ENCODE data around the gene LRRC3.

Gene LRRC3

GRCh38 chr21:44495611-44496563 lies 40.6 kb downstream of the LRRC3 start:
- in situ Hi-C loops (cut with MboI; ENCODE audit: low pct_unique_long_range_greater_than_20kb, low sequenced_read_pairs, unreplicated experiment) = no loop called here

GRCh38 chr21:44496564-44497550 lies 41.5 kb downstream of the LRRC3 start:
- DNase-seq (ENCODE audit: low spot score) = no peak
- no peak for TF ChIP-seq CTCF (IDR thresholded peaks at IDR 0.05; ENCODE audit: extremely low read depth, insufficient read depth, missing control alignments)
- in situ Hi-C loops (cut with MboI; ENCODE audit: low pct_unique_long_range_greater_than_20kb, low sequenced_read_pairs, unreplicated experiment) = no loop called here

More at GRCh38 chr21:44495611-44496563, 40.6 kb downstream of the LRRC3 start:
- TF ChIP-seq CTCF (IDR thresholded peaks at IDR 0.05; ENCODE audit: extremely low read depth, insufficient read depth, missing control alignments) = no peak
- no peak for DNase-seq (ENCODE audit: low spot score)

- TF ChIP-seq CTCF (IDR thresholded peaks at IDR 0.05; ENCODE audit: extremely low read depth, insufficient read depth, missing control alignments) = no peak
- DNase-seq (ENCODE audit: low spot score) = no peak
- in situ Hi-C loops (cut with MboI; ENCODE audit: low pct_unique_long_range_greater_than_20kb, low sequenced_read_pairs, unreplicated experiment) = no loop called here
Observed at GRCh38 chr21:44497703-44498126, 42.4 kb downstream of the LRRC3 start.

- in situ Hi-C loops (cut with MboI; ENCODE audit: low pct_unique_long_range_greater_than_20kb, low sequenced_read_pairs, unreplicated experiment) = no loop called here
- TF ChIP-seq CTCF (IDR thresholded peaks at IDR 0.05; ENCODE audit: extremely low read depth, insufficient read depth, missing control alignments) = no peak
- no peak for DNase-seq (ENCODE audit: low spot score)
Observed at GRCh38 chr21:44498280-44499210, 43.2 kb downstream of the LRRC3 start.

GRCh38 chr21:44499211-44499560 lies 43.9 kb downstream of the LRRC3 start:
- no peak for DNase-seq (ENCODE audit: low spot score)
- in situ Hi-C loops (cut with MboI; ENCODE audit: low pct_unique_long_range_greater_than_20kb, low sequenced_read_pairs, unreplicated experiment) = no loop called here
- TF ChIP-seq CTCF (IDR thresholded peaks at IDR 0.05; ENCODE audit: extremely low read depth, insufficient read depth, missing control alignments) = no peak
